EL (cell line): ENCODE data around the gene RAMP1.

ENCODE experiments used
- DNase-seq: peaks from one replicate; pipeline ENCODE4 v3.0.0-alpha.2; 2016

Gene RAMP1

DNA sequence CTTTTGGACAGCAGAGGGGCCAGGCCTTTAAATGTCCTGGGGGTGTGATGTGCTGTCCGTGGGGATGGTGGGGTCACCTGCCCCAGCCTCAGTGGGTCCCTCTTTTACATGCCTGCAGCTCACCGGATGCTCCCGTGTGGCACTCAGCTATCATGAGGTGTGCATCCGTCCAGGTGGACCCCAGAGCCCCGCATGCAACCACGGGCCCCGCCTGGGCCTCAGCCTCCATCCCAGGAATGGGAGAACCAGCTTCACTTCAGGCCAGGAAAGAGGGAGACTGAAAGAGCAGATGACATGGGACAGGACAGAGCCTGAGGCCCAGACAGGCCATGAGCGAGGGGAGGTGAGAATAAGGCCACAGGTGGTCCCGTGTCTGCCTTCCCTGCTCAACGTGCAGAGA lies 37.5 kb downstream of the RAMP1 start:
- DNase-seq: no peak

DNA sequence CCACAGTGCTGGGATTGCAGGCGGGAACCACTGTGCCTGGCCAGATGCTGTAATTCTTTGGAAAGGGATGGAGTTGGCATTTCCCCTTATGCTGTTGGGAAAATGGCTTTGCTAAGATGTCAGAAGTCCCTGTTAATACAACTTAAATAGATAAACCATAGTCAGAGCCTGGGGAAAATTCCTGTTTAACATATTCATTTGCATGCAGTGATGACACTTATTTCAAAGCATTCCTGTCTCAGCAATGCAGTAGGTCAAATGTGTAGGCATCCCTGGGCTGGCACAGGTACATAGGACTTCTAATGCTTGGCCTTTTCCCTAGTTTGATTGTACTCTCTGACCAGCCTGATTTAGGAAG lies 38.6 kb downstream of the RAMP1 start:
- no peak for DNase-seq

DNA sequence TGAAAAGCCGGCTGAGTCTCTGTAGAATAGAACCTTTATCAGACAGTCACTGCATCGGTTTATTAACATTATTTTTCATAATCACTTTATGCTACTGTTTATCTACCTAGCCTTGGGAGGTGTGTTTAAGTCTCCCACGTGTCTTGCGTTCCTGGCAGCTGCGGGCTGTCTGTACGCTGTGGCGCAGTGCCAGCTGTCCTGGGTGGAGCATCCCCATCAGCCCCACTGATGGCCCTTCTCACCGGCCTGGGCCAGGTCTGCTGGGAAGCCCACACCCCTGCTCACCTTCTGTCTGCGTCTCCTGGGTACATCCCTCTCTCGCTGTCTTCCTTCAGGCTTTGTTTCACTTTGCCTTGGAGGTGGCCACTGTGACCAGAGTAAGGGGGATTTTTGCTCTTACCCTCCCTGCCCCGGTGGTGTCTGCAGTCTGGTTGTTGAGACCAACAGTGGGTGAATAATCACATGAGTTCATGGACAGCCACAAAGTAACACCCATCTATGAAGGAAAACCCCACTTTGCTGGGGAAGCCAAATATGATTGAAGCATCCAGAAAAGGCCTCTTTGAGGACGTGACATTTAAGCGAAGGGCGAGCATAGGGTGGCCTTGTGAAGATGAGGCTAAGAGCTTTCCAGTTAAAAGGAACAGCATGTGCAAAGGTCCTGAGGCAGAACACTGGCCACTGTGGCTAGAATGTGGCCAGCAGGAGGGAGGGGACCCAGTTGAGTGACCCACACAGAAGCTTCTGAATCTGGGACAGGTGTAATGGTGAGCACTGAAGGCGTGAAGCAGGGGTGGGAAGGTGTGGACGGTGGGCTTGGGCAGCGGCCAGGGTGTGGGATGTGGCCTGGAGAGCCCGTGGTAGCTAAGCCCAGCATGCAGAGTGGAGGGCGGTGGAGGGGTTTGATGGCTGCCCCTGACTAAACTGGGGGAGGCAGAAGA lies 41.7 kb downstream of the RAMP1 start:
- DNase-seq: no peak

DNA sequence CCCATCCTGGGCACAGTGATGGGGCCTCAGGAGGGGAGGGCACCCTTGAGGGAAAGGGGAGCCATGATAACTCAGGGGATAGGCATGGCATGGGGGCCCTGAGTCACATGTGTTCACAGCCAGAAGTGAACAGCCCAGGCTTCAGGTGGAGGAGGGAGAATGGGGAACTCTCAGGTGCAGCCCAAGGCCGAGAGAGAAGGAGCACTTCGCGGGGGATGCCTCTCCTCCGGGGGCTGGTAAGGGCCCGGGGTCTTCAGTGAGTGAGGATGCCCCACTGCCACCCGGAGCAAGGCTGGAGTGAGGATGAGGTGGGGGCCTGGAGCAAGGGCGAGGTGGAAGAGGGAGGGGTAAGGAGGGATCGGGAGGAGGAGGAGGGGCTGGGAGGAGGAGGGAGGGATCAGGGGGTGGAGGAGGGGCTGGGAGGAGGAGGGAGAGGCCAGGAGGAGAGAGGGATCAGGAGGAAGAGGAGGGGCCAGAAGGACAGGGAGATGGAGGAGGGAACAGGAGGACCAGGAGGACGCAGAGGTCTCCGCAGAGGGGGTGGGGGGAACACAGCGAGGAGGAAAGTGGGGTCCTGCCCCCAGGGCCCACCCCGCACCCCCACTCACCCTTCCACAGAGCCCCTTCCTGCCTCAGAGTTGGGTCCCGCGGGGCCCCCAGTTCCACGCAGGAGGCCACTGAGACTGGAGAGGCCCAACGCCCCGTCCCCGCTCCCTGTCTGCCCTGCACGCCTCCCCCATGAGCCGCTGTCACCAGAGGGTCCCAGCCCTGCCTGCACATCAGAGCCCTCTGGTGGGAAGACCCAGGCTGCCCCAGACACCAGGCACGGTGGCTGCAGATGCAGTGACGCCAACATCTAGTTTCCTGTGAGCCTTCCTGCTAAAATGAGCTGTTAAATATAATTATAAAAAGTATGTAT lies 42.8 kb downstream of the RAMP1 start:
- peak; percentile 9 for DNase-seq

DNA sequence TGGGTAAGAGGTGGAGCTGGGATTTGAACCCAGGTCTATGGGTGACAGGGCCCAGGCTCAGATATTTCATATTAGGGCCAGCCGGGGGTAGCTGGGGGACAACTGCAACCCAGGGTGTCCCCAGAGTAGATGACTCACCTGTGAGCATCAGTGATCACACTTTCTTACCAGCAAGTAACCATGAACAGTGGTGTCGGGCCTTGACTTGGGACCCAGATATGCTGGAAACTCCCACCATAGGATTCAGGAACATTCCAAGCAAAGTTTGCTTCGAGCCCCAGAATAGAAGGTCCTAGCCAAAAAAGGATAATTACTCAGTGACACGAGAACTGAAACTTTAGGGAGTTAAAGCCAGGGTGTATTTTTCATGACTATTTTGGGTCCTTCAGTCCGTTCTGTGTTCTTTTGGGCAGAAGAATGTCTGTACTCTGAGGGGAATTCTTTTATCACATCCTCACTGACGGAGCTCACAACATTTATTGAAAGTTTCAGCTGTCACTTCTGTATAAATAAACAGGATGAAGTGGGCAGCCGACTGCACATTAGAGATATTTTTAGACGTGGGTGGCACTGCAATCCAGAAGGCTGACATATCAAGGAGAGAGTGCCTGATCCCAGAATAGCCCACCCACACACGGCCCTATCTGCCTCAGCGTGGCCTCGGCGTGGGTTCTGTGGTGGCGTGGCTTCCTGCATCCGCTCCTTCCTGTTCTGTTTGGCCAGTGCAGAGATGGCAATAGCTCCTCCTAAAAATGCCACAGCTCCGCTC lies 45.6 kb downstream of the RAMP1 start:
- peak; percentile 73 for DNase-seq

DNA sequence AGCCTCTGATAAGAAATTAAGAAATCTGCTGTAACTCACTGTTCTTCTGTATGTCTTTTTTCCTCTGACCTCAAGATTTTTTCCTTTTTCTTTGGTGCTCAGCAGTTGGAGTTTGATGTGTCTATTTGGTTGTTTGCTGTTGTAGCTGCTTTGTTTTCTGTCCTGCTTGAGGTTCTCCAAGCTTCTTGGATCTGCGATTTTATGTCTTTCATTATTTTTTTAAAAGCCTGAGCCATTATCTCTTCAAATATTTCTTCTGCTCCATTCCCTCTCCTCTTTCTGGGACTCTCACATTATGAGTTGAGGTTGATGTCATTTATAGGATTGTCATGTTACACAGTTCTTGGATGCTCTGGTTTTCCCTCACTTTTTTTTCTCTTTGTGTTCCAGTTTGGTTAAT lies 47.7 kb downstream of the RAMP1 start:
- DNase-seq: no peak

DNA sequence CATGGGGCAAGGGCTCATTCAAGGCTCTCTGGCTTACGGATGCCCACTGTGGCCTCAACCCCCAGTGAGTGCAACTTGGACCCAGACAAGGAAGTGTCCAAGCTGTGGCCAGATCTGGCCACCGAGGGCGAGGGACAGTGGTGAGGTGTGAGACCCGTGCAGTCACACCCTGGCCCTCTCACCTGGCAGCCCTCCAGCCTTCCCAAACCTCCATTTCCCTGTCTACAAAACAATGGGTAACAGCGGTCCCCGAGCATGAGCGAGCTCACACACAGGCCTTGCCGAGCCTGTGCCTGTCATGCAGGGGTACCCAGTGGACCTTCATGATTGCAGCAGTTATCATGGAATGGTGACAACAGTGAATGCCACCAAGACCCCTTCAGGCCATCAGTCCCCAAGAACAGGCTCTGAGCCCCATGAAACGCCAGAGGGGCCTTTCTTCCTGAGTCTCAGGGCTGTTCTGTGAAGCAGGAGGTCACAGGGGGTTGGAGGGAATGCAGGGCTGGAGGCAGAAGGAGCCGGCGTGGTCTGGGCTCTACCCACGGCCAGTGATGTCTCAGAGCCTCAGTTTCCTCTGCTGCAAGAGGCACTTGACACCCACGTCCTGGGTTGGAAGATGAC lies 49.8 kb downstream of the RAMP1 start:
- DNase-seq: no peak

- no peak for DNase-seq
These were observed 50.5 kb downstream of the RAMP1 start for GRCh38 chr2:237909801-237910475.

- DNase-seq: no peak
These were observed 51.3 kb downstream of the RAMP1 start for GRCh38 chr2:237910576-237911362.

DNA sequence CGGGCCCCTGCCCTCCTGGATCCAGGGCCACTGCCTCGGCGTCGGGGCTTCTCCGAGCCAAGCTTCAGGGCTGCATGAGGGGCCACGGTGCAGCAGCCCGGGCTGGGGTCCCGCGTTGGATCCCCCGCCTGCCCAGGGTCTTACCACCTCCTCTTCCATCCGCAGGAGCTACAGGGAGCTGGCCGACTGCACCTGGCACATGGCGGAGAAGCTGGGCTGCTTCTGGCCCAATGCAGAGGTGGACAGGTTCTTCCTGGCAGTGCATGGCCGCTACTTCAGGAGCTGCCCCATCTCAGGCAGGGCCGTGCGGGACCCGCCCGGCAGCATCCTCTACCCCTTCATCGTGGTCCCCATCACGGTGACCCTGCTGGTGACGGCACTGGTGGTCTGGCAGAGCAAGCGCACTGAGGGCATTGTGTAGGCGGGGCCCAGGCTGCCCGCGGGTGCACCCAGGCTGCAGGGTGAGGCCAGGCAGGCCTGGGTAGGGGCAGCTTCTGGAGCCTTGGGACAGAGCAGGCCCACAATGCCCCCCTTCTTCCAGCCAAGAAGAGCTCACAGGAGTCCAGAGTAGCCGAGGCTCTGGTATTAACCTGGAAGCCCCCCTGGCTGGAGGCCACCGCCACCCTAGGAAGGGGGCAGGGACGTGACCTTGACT lies 52.1 kb downstream of the RAMP1 start:
- DNase-seq: no peak

DNA sequence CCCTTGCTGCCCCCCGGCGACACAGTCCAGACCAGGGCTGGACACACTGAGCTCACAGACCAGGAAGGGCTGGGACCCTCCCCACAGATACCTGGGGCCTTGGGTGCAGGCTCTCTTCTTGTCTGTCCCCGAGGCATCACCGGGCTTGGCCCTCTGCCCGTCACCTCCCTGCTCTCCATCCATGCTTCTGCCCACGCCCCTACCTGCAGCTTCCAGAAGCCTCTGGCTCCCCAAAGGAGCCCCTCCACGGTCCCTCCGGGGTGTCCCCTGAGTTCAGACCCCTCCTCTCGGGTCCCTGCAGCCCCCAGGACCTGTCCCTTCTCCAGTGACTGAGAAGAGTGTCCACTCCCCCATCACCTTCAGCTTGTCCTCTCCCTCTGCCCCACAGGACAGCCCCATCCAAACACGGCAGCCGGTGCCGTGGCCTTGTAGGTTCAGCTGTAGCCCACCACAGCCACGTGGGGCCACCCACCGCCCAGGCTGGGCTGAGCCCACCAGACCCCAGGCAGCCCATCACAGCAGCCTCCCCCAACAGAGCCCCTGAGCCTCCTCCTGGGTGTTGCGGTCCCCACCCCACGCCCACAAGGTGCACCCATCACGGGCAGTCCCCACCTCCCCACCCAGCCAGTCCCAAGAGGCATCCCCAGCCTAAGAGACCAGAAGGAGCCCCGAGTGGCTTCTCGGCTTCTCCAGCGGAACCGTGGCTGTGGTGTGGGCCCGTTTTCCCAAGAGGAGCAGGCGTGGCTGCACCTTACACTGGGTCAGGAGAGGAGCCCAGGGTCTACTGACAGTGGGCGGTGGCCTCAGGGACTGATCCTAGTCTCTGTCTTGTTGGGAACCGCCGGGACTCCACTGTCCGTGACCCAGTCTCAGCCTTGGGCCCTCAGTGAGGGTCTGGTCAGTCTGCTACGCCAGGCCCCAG lies 53.1 kb downstream of the RAMP1 start:
- DNase-seq: no peak

DNA sequence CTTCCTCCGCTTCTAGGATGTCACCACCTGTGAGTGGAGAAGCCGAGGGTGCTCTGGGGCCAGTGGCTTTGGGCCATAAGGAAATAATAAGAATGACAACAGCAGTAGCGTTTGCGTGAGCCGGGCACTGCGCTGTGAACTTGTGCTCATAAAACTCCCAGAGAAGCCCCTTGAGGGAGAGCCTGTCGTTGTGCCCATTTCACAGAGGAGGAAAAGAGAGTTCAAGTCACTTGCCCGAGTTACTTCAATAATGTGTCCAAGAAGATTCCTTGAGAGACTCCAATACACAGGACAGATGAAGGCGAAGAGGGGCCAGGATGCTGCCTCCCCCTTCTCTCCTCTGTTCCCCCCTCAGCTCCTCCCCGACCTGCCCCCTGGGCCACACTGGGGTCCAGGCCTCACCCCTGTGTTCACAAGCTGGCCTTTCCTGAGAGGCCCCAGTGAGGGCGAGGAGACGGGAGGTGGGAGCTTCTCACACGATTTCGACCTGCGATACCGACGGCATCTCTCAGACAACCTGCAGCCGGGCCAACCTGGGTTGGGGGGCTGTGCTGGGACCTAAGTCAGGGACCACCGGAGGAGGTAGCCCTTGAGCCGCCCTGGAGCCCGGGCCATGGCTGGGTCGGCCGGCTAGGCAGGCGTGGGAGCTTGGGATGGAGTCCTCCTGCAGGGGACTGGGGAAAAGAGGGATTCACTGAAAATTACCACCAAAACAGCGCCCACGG lies 53.9 kb downstream of the RAMP1 start:
- no peak for DNase-seq

DNA sequence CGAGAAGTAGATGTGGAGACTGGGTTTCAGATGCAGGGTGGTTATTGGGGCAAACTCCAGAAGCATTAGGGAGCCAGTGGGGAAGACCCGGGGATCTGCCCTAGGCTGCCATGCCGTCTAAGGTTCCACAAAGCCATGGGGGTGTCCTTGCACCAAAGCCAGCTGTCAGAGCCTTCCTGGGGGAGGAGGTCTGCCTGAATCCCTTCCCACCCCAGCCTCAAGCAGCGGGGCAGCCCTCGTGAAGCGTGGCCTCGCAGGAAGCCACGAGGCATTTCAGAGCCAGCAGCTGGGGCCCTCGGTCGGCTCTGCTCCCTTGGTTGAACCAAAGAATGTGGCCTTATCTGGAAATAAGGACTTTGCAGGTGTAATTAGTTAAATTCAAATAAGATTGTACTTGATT lies 56.2 kb downstream of the RAMP1 start:
- no peak for DNase-seq

DNA sequence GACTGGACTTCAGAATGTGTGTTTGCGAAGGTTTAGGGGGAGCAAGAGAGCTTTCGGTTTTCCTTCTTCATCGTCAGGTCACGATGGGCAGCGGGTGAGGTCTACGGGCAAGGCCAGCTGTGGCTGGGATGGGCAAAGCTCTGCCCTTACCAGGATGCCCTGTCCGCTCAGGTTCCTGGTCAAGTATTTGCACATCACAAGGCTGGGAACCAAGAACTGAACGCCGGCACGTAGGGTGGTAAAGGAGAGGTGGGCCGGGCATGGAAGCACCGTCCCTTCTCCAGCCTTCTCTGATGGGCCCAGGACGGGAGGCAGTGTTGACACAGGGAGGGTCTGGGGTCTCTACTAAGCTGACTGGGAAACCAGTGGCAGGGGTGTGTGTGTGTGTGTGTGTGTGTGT lies 56.9 kb downstream of the RAMP1 start:
- DNase-seq: no peak

DNA sequence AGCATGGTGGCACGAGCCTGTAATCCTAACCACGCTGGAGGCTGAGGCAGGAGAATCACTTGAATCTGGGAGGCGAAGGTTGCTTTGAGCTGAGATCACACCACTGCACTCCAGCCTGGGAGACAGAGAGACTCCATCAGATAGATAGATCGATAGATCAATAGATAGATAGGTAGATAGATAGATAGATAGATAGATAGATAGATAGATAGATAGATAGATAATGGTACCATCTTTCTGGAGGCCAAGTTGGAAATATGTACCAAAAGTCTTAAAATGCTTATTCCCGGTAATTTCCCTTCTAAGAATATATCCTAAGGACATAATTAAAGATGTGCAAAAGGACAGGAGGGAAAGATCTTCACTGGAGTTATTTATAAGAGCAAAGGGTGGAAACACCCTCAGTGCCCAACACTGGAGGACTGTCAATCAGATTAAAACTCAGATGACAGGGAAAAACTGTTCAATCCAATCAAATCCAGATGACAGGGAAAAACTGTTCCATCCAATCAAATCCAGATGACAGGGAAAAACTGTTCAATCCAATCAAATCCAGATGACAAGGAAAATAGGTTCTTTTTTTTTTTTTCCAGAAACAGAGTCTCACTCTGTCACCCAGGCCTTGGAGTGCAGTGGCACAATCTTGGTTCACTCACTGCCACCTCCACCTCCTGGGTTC lies 58.4 kb downstream of the RAMP1 start:
- DNase-seq: no peak

- DNase-seq: no peak
These were observed 60.2 kb downstream of the RAMP1 start for GRCh38 chr2:237919593-237919992.

GRCh38 chr2:237920673-237921072 lies 61.2 kb downstream of the RAMP1 start:
- peak; percentile 68 for DNase-seq

DNA sequence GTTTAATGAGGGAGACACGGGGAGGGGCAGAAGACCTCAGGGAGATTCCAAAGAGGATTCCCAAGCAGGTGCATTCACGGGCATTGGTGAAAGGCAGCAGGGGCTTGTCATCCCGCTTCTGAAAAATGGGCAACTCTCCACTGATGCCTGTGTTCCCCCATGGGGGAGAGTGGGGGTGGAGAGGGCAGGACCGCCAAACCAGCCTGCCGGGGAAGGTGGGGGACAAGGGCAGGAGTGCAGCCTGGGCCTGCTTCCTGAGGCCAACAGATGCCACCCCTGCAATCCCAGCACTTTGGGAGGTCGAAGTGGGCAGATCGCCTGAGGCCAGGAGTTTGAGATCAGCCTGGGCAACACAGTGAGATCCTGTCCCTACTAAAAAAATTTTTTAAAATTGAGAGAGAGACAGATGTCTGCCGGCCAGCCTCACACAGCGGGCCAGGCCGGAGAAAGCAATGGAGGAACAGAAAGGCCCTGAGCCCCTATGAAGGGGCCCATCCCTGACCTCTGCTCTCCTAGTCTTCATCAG lies 62.6 kb downstream of the RAMP1 start:
- no peak for DNase-seq
